GM12864 (cell line): ENCODE data around the gene GPC5.

ENCODE experiments used
- DNase-seq: peaks from one replicate; pipeline ENCODE4 v3.0.0-alpha.2; 2011; ENCODE audit warnings: low read depth
- H3K4me3 ChIP-seq: 2 replicates; pipeline ENCODE4 v1.5.1; 2011; ENCODE audit warnings: mild to moderate bottlenecking, low read depth, low read length, control low read depth
- TF ChIP-seq, protein P1 (sequence below): IDR thresholded peaks from 2 replicates; pipeline ENCODE4 v1.5.1; 2011; ENCODE audit warnings: low read depth, mild to moderate bottlenecking, moderate library complexity, low read length, control low read depth, inconsistent platforms; ENCODE audit errors: missing control alignments

The GPC5 gene

DNA sequence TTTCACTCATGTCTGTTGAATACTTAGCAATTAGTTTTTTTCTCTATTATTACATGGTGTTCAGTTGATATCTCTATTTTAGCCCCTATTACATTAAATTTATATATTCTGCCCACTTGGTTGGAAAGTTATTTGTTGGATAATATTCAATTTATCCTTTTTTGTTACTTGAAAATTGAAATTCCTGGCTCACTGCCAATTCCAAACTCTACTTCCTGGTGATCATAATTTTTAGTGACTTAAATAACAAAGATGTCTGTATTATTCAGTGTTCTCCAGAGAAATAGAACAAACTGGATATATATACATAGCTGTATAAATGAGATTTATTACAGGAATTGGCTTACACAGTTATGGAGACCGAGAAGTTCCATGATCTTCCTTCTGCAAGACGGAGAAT is 93.6 kb downstream of the GPC5 start:
- TF ChIP-seq, protein P1, sequence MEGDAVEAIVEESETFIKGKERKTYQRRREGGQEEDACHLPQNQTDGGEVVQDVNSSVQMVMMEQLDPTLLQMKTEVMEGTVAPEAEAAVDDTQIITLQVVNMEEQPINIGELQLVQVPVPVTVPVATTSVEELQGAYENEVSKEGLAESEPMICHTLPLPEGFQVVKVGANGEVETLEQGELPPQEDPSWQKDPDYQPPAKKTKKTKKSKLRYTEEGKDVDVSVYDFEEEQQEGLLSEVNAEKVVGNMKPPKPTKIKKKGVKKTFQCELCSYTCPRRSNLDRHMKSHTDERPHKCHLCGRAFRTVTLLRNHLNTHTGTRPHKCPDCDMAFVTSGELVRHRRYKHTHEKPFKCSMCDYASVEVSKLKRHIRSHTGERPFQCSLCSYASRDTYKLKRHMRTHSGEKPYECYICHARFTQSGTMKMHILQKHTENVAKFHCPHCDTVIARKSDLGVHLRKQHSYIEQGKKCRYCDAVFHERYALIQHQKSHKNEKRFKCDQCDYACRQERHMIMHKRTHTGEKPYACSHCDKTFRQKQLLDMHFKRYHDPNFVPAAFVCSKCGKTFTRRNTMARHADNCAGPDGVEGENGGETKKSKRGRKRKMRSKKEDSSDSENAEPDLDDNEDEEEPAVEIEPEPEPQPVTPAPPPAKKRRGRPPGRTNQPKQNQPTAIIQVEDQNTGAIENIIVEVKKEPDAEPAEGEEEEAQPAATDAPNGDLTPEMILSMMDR, result no peak
- H3K4me3 ChIP-seq, result no peak overlapping the region
- no peak for DNase-seq

DNA sequence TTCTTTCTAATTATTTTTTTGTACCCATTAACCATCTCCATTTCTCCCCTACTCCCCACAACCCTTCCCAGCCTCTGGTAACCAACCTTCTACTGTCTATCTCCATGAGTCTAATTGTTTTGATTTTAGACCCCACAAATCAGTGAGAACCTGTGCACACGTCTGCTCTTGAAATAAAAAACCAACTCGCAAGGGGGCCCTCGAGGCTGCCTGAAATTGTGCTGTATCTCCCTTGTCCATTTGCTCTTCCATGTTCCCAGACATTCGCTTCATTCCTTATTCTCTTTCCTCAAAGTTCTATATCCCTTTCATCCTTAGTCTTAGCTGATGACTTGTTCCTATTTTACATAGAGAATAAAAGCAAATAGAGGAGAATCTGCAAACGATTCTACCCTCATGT is 95.0 kb downstream of the GPC5 start:
- DNase-seq, result no peak
- TF ChIP-seq, protein P1, result no peak

DNA sequence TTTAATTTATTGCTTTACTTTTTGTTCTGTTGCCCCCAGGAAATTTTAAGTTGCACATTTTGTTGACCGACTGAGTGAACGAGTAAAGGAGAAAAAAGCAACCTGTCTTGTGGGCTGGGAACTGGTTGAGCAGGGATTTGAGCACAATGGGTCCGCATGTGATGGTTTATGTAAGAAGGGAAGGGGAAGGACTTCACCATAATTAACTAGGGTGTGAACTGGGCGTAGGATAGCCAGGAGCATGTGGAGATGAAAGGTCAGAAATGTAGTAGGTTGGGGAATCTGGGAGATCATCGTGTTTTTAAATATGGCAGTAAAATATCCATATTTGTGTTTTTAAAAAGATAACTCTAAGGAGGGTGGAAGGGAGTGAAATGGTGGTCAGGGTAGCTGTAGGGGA is 99.9 kb downstream of the GPC5 start:
- DNase-seq, result no peak
- no peak overlapping the region for H3K4me3 ChIP-seq
- TF ChIP-seq, protein P1, result no peak

More for the DNA sequence above, 95.0 kb downstream of the GPC5 start:
- no peak overlapping the region for H3K4me3 ChIP-seq

DNA sequence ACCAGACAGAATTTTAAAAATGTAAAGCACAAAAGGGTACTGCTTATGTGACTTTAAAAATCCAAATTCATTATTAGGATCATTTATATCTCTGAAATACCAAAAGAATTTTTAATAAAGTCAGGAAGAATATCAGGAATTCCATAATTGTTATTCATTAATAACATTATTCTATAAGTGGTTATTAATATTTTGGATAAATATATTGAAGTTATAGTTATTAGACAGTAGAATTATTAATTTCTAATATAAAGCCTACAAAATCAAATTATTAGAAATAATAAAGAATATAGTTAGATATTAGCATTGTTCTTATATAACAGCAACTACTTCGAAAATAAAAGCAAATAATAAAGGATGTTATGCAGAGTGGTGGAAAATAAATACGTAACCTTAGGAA is 105.8 kb downstream of the GPC5 start:
- no peak overlapping the region for H3K4me3 ChIP-seq
- no peak for DNase-seq
- TF ChIP-seq, protein P1, result no peak

DNA sequence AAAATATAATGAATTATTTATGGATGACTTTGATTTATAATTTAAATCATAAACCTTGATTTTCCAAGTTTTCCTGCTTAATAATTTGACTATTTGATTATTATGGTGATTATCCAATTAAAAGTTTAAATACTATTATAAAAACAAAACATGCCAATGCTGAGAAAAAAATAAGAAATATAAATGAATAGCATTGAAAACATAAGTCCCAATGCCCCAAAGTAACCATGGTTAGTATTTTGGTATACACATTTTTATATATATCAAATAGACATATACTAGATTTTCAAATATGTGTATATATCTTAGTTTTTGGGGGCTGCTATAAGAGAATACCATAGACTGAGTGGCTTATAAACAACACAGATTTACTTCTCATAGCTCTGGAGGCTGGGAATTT is 108.3 kb downstream of the GPC5 start:
- no peak for DNase-seq
- TF ChIP-seq, protein P1, result no peak
- no peak overlapping the region for H3K4me3 ChIP-seq

DNA sequence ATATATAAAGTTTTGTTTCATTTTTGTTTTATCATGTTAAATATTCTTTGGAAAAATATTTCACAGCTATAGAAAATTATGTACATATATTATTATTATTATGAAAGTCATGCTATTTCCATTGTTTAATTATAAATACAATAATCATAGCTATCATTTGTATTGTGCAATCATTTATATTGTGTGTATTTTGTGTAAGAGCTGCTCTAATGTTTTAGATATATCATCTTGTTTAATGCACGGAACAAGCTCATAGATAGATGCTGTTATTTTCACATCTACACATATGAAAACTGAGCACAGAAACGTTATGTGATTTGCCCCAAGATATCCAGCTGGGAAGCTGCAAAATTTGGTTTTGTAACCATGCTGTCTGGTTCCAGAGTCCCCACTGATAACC is 111.6 kb downstream of the GPC5 start:
- H3K4me3 ChIP-seq, result no peak overlapping the region
- TF ChIP-seq, protein P1, result no peak
- DNase-seq, result no peak

DNA sequence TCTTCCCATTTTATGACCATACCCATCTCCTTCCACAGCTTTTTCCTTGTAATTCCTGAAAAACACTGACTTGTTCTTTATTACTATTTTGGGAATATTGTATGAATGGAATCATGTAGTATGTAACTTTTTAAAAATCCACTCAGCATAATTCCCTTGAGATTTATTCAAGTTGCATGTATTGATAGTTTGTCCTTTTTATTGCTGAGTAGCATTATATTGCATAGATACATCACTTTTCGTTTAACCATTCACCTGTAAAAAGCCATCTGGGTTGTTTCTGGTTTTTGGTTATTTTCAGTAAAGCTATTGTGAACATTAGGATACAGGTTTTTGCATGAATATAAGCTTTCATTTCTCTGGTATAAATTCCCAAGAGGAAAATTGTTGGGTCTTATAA is 115.4 kb downstream of the GPC5 start:
- no peak for DNase-seq
- TF ChIP-seq, protein P1, result no peak
- no peak overlapping the region for H3K4me3 ChIP-seq
